Measurements from ENCODE around the gene ELMO1. TPM values are rescaled to one million over a fixed set of nuclear protein-coding genes. Genes with fewer than 3 reads are reported as not detected.

ELMO1 gene
- total RNA-seq, 4 donors from 2014 or later, result 24.6 to 120 (median 71.9) TPM

GRCh38 chr7:37392673-37393017 is 56.0 kb downstream of the ELMO1 start:
- Histone ChIP-seq H3K27ac (peak overlapping the region in 2 of 4 donors; percentile 22 to 52), H3K4me3 (no peak overlapping the region)
- intact Hi-C loops (cut with DNase I; ENCODE audit: low total_unique reads), result no loop called here

GRCh38 chr7:37391791-37392672 is 56.6 kb downstream of the ELMO1 start:
- intact Hi-C loops (cut with DNase I; ENCODE audit: low total_unique reads) (no loop called here), in situ Hi-C loops (cut with MboI; ENCODE audit: low pct_ligation_motif_present in 1 of 4, low pct_unique_long_range_greater_than_20kb in 1 of 4, low sequenced_read_pairs in 3 of 4) (no loop called here)
- H3K36me3 ChIP-seq, result no peaks in the 10 kb centered on the region
- H3K9me3 ChIP-seq, result no peaks in the 10 kb centered on the region
- TF ChIP-seq EP300 (IDR thresholded peaks at IDR 0.05; ENCODE audit: low read depth) (no peak), POLR2A (IDR thresholded peaks at IDR 0.05) (no peak), CTCF (IDR thresholded peaks at IDR 0.05) (no peak)
- 43 to 62% methylated on average over 5 to 10 of the region's 10 CpGs for WGBS, 2 donors (ENCODE audit: low coverage in 1 of 2)
- H3K4me1 ChIP-seq, result peaks cover 0 to 12% (median 0%) of the 10 kb centered on the region in 4 donors
- H3K4me3 ChIP-seq, result no peak overlapping the region
- H3K27me3 ChIP-seq, result no peaks in the 10 kb centered on the region
- peak overlapping the region; percentile 9 to 55 (median 34) for H3K27ac ChIP-seq
- DNase-seq, result no peak

More at GRCh38 chr7:37392673-37393017, 56.0 kb downstream of the ELMO1 start:
- no peaks in the 10 kb centered on the region for H3K27me3 ChIP-seq
- no peaks in the 10 kb centered on the region for H3K36me3 ChIP-seq
- no peak for DNase-seq
- in situ Hi-C loops (cut with MboI; ENCODE audit: low pct_ligation_motif_present in 1 of 4, low pct_unique_long_range_greater_than_20kb in 1 of 4, low sequenced_read_pairs in 3 of 4), result no loop called here
- WGBS, 2 donors (ENCODE audit: low coverage in 1 of 2), result 20 to 55% methylated on average over 1 of the region's 1 CpG
- H3K4me1 ChIP-seq, result peaks cover 0 to 12% (median 0%) of the 10 kb centered on the region in 4 donors
- no peaks in the 10 kb centered on the region for H3K9me3 ChIP-seq
- TF ChIP-seq POLR2A (IDR thresholded peaks at IDR 0.05), result no peak
- TF ChIP-seq CTCF (IDR thresholded peaks at IDR 0.05), result no peak

DNA sequence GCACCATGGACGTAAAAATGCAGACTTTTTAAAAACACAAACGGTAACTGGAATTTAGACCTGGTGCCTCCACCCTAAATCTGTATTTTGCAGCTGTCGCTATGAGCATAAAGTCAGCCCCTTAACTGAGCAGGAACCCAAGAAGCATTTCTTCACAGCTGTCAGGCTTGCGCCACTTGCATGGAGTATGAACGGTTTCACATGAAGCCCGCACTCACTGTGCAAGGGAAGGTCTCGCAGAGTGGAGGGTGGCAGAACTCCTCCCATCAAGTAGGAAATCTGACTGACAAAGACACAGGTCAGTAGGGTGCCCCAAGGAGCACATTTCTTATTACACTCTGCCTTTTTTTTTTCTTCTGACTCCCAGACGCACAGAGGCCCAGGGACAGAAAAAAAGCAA is 58.5 kb downstream of the ELMO1 start:
- Histone ChIP-seq H3K9me3 (no peaks in the 10 kb centered on the region), H3K4me1 (peaks cover 0 to 12% (median 0%) of the 10 kb centered on the region in 4 donors), H3K36me3 (no peaks in the 10 kb centered on the region), H3K27ac (no peak overlapping the region), H3K4me3 (no peak overlapping the region), H3K27me3 (no peaks in the 10 kb centered on the region)
- in situ Hi-C loops (cut with MboI; ENCODE audit: low pct_ligation_motif_present in 1 of 4, low pct_unique_long_range_greater_than_20kb in 1 of 4, low sequenced_read_pairs in 3 of 4), result no loop called here
- intact Hi-C loops (cut with DNase I; ENCODE audit: low total_unique reads), result no loop called here
- no peak for TF ChIP-seq POLR2AphosphoS5 (IDR thresholded peaks at IDR 0.05)
- no peak for TF ChIP-seq CTCF (IDR thresholded peaks at IDR 0.05)
- TF ChIP-seq POLR2A (IDR thresholded peaks at IDR 0.05), result no peak
- no peak for TF ChIP-seq EP300 (IDR thresholded peaks at IDR 0.05; ENCODE audit: low read depth)
- WGBS, 2 donors (ENCODE audit: low coverage in 1 of 2), result 63 to 75% methylated on average over 5 to 8 of the region's 8 CpGs
- no peak for DNase-seq

DNA sequence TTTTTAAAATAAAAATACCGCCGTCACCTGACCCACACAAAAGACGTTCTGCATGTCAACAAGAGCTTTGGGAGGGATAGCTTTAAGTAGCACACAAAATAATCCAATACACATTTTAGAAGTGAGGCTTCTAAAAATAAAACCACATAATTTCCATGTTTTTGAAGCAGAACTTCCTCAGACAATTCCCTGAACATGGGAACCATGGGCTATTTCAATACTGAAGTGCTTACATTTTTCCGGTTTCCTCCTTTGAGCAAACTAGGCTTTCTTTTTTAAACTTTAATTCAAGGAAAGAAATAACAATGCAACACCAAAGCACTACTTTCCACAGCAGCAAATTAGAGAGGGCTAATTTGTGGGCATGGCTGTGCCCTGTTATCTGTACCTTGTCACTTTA is 59.9 kb downstream of the ELMO1 start:
- DNase-seq, result no peak
- Histone ChIP-seq H3K27ac (no peak overlapping the region), H3K9me3 (no peaks in the 10 kb centered on the region), H3K4me3 (no peak overlapping the region), H3K27me3 (no peaks in the 10 kb centered on the region), H3K4me1 (peaks cover 0 to 12% (median 0%) of the 10 kb centered on the region in 4 donors), H3K36me3 (no peaks in the 10 kb centered on the region)
- intact Hi-C loops (cut with DNase I; ENCODE audit: low total_unique reads), result no loop called here
- in situ Hi-C loops (cut with MboI; ENCODE audit: low pct_ligation_motif_present in 1 of 4, low pct_unique_long_range_greater_than_20kb in 1 of 4, low sequenced_read_pairs in 3 of 4), result no loop called here
- 85 to 94% methylated on average over 3 to 4 of the region's 4 CpGs for WGBS, 2 donors (ENCODE audit: low coverage in 1 of 2)
- TF ChIP-seq EP300 (IDR thresholded peaks at IDR 0.05; ENCODE audit: low read depth) (no peak), CTCF (IDR thresholded peaks at IDR 0.05) (no peak), POLR2A (IDR thresholded peaks at IDR 0.05) (no peak), POLR2AphosphoS5 (IDR thresholded peaks at IDR 0.05) (no peak)

Measured in transverse colon (tissue), 4 donors.